PC-3 (cell line): ENCODE data around the gene SNORC. TPM values are rescaled to one million over a fixed set of nuclear protein-coding genes. Genes with fewer than 3 reads are reported as not detected.

Experiments used
- ATAC-seq: fragments of 200-7000 bp; cut with Tn5 transposase; 2 replicates; pipeline ENCODE4 v1.9.1; 2020; ENCODE audit warnings: mild to moderate bottlenecking, moderate library complexity
- BruUV-seq: library from RNA; stranded (reverse); fragments of 400-500 nt; replicated peaks from 2 replicates; lab custom pipeline; 2021; lab: Mats Ljungman, UMichigan
- CTCF ChIA-PET: fragments of 300-600 bp; sonication (Branson Sonifier 250); formaldehyde crosslinking; loops from one replicate; lab custom pipeline; 2022; ENCODE audit warnings: antibody characterized with exemption; lab: Charles Lee
- POLR2A ChIA-PET: fragments of 300-600 bp; sonication (Branson Sonifier 250); formaldehyde crosslinking; loops from one replicate; lab custom pipeline; 2022; ENCODE audit warnings: antibody characterized with exemption; ENCODE audit not compliant: unreplicated experiment; lab: Charles Lee
- DNase-seq: peaks from one replicate; pipeline ENCODE4 v3.0.0-alpha.2; 2015
- H2AFZ ChIP-seq: fragments of 300-600 bp; sonication (generic); 2 replicates; pipeline ENCODE4 v1.6.0; 2016; ENCODE audit warnings: antibody characterized with exemption, low read length
- H3F3A ChIP-seq: fragments of 300-600 bp; sonication (generic); one replicate; pipeline ENCODE4 v1.6.0; 2017; ENCODE audit warnings: antibody characterized with exemption, low read length, control low read depth, mild to moderate bottlenecking; ENCODE audit not compliant: unreplicated experiment
- H3K27ac ChIP-seq: fragments of 300-600 bp; sonication (generic); 2 replicates; pipeline ENCODE4 v1.5.1; 2016; ENCODE audit warnings: mild to moderate bottlenecking, low read length
- H3K27me3 ChIP-seq: fragments of 300-600 bp; sonication (generic); 2 replicates; pipeline ENCODE4 v1.6.1; 2016; ENCODE audit warnings: low read length, mixed read lengths
- H3K36me3 ChIP-seq: fragments of 300-600 bp; sonication (generic); 2 replicates; pipeline ENCODE4 v1.6.1; 2016; ENCODE audit warnings: low read depth, mixed run types, low read length, mixed read lengths
- H3K4me1 ChIP-seq: fragments of 300-600 bp; sonication (generic); 2 replicates; pipeline ENCODE4 v1.5.1; 2016; ENCODE audit warnings: low read length; ENCODE audit not compliant: insufficient read depth
- H3K4me2 ChIP-seq: fragments of 300-600 bp; sonication (generic); 2 replicates; pipeline ENCODE4 v1.6.0; 2016; ENCODE audit warnings: low read length
- H3K4me3 ChIP-seq: fragments of 300-600 bp; sonication (generic); 2 replicates; pipeline ENCODE4 v1.5.1; 2016; ENCODE audit warnings: mild to moderate bottlenecking, low read length, mixed read lengths
- H3K79me2 ChIP-seq: fragments of 300-600 bp; sonication (generic); 2 replicates; pipeline ENCODE4 v1.6.1; 2017; ENCODE audit warnings: low read length, mixed read lengths
- H3K9ac ChIP-seq: fragments of 300-600 bp; sonication (generic); 2 replicates; pipeline ENCODE4 v1.6.0; 2016; ENCODE audit warnings: mild to moderate bottlenecking, low read length
- H3K9me2 ChIP-seq: fragments of 300-600 bp; sonication (generic); replicated peaks from 2 replicates; pipeline ENCODE4 v1.6.1; 2016; ENCODE audit warnings: mixed run types, low read length, mixed read lengths
- H3K9me3 ChIP-seq: fragments of 300-600 bp; sonication (generic); 2 replicates; pipeline ENCODE4 v1.6.1; 2016; ENCODE audit warnings: low read length, mixed read lengths
- H4K20me1 ChIP-seq: fragments of 300-600 bp; sonication (generic); 2 replicates; pipeline ENCODE4 v1.6.1; 2016; ENCODE audit warnings: low read length, mixed read lengths
- CTCF ChIP-seq: fragments of 300-600 bp; sonication (generic); conservative IDR thresholded peaks from 2 replicates; pipeline ENCODE4 v1.5.1; 2017; ENCODE audit warnings: antibody characterized with exemption, low read depth, mild to moderate bottlenecking, low read length
- EZH2 ChIP-seq: fragments of 300-600 bp; sonication (generic); IDR thresholded peaks from one replicate; pipeline ENCODE4 v1.6.1; 2017; ENCODE audit warnings: antibody characterized with exemption, mild to moderate bottlenecking, low read length; ENCODE audit not compliant: unreplicated experiment
- EZH2phosphoT487 ChIP-seq: fragments of 300-600 bp; sonication (generic); IDR thresholded peaks from 2 replicates; pipeline ENCODE4 v1.6.1; 2018; ENCODE audit warnings: mild to moderate bottlenecking, antibody characterized with exemption, low read length, borderline replicate concordance
- intact Hi-C: fragments of 100-400 bp; cut with micrococcal nuclease; formaldehyde crosslinking; loops from 2 replicates; pipeline ENCODE4 v1.9.0; 2023
- total RNA-seq: library from RNA; depleted of rRNA; stranded (reverse); fragments of >200 nt; gene quantifications from 2 replicates; pipeline ENCODE4 v1.2.3, GENCODE V29; 2014

Gene SNORC
- total RNA-seq, 1 experiment from 2014 or later, result 11.1 TPM

- TF ChIP-seq EZH2, result no peak
- TF ChIP-seq EZH2phosphoT487, result no peak
- no peak for TF ChIP-seq CTCF
- peaks cover 36% of the 10 kb centered on the region for H3K36me3 ChIP-seq
- no peaks in the 10 kb centered on the region for H4K20me1 ChIP-seq
- no peak overlapping the region for H3K4me2 ChIP-seq
- H3K9ac ChIP-seq, result no peak overlapping the region
- H2AFZ ChIP-seq, result no peak overlapping the region
- CTCF ChIA-PET, result no interaction called here
- no peaks in the 10 kb centered on the region for H3K27me3 ChIP-seq
- ATAC-seq (no peak), DNase-seq (no peak)
- H3K9me2 ChIP-seq, result no peaks in the 10 kb centered on the region
- no peak overlapping the region for H3K4me3 ChIP-seq
- no peaks in the 10 kb centered on the region for H3F3A ChIP-seq
- POLR2A ChIA-PET, result interaction anchor here (0.6 kb wide), 1 partner anchor 59 kb away, joined by 3 read pairs; no protein-coding TSS in a partner anchor
- no peaks in the 10 kb centered on the region for H3K9me3 ChIP-seq
- H3K4me1 ChIP-seq, result peaks cover 7% of the 10 kb centered on the region; the same call in 1 of the 2 replicates
- intact Hi-C loops, result no loop called here
- H3K27ac ChIP-seq, result no peak overlapping the region
- BruUV-seq, result no TSS peak
- H3K79me2 ChIP-seq, result peaks cover 43% of the 10 kb centered on the region
Measured at GRCh38 chr2:232920760-232921159, 50.7 kb downstream of the SNORC start.

- Histone ChIP-seq H3K4me2 (peak overlapping the region; percentile 87; the same call in 1 of the 2 replicates), H3K36me3 (peaks cover 24% of the 10 kb centered on the region), H3K9me2 (no peaks in the 10 kb centered on the region), H3K9me3 (no peaks in the 10 kb centered on the region), H3K79me2 (peaks cover 63% of the 10 kb centered on the region), H3F3A (no peaks in the 10 kb centered on the region), H3K27ac (no peak overlapping the region), H3K4me3 (no peak overlapping the region), H4K20me1 (no peaks in the 10 kb centered on the region), H3K4me1 (peaks cover 19% of the 10 kb centered on the region; the same call in 1 of the 2 replicates), H2AFZ (no peak overlapping the region), H3K27me3 (no peaks in the 10 kb centered on the region), H3K9ac (no peak overlapping the region)
- DNase-seq, result no peak
- intact Hi-C loops, result no loop called here
- TF ChIP-seq CTCF, result no peak
- TF ChIP-seq EZH2, result no peak
- no peak for TF ChIP-seq EZH2phosphoT487
- no peak for ATAC-seq
- ChIA-PET POLR2A (interaction anchor here (0.6 kb wide), 1 partner anchor 110 kb away, joined by 9 read pairs; no protein-coding TSS in a partner anchor), CTCF (no interaction called here)
- BruUV-seq, result no TSS peak
Measured at GRCh38 chr2:232924433-232924832, 54.4 kb downstream of the SNORC start.

- no peak overlapping the region for H3K9ac ChIP-seq
- H3K9me3 ChIP-seq, result no peaks in the 10 kb centered on the region
- no peak for TF ChIP-seq EZH2
- no peak for TF ChIP-seq CTCF
- no peak for TF ChIP-seq EZH2phosphoT487
- BruUV-seq, result no TSS peak
- peak; percentile 7; the same call in 1 of the 2 replicates for ATAC-seq
- H3K9me2 ChIP-seq, result no peaks in the 10 kb centered on the region
- H2AFZ ChIP-seq, result no peak overlapping the region
- peaks cover 19% of the 10 kb centered on the region; the same call in 1 of the 2 replicates for H3K4me1 ChIP-seq
- intact Hi-C loops, result loop anchor here (5.0 kb wide), 2 partner anchors 62 to 127 kb away; no protein-coding TSS in a partner anchor
- H3K27ac ChIP-seq, result no peak overlapping the region
- H3F3A ChIP-seq, result no peaks in the 10 kb centered on the region
- peak overlapping the region; percentile 71; the same call in 1 of the 2 replicates for H3K4me3 ChIP-seq
- no peaks in the 10 kb centered on the region for H4K20me1 ChIP-seq
- POLR2A ChIA-PET, result interaction anchor here (0.6 kb wide), 2 partner anchors 72 to 725 kb away, joined by 4 to 19 read pairs; no protein-coding TSS in a partner anchor
- no peaks in the 10 kb centered on the region for H3K27me3 ChIP-seq
- H3K79me2 ChIP-seq, result peaks cover 59% of the 10 kb centered on the region
- peak; percentile 23 for DNase-seq
- CTCF ChIA-PET, result no interaction called here
- peak overlapping the region; percentile 87 for H3K4me2 ChIP-seq
- peaks cover 18% of the 10 kb centered on the region for H3K36me3 ChIP-seq
Measured at GRCh38 chr2:232925153-232925820, 55.2 kb downstream of the SNORC start.
